ENCODE data around the gene LHX2.

LHX2 gene

DNA sequence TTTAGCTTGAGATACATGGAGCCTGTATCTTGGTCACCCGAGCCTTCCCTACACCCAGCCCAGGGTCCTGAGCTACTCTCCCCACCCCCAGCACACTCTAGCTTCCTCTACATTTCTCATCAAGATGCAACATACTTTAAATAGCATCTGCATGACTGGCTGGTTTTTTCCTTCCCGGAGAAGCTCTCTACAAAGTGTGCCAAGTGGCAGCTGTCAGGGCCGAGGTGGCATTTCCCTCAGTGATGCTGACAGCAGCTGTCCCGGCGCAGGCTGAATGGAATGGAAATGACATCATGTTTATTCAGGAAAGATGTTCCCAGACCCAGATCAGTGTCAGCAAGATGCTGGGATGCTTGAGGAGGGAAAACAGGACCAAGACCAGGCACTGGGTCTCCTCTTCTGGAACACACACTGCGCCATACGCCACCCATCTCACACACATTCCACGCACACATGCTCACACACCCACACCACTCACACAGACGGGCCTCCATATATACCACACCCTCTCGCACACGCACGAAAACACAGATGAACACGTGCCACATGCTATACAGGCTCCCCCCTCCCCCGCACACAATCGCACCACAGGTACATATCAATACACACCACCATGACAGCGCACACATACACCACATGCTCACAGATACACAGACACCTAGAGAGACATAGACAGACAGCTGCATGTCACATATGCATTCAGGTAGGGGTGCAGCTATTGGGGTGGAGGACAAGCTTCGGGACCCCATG is 67.8 kb downstream of the LHX2 start:
- DNase-seq (ENCODE audit: low spot score), result no peak
- in situ Hi-C loops (cut with MboI; ENCODE audit: low sequenced_read_pairs, unreplicated experiment), result no loop called here

DNA sequence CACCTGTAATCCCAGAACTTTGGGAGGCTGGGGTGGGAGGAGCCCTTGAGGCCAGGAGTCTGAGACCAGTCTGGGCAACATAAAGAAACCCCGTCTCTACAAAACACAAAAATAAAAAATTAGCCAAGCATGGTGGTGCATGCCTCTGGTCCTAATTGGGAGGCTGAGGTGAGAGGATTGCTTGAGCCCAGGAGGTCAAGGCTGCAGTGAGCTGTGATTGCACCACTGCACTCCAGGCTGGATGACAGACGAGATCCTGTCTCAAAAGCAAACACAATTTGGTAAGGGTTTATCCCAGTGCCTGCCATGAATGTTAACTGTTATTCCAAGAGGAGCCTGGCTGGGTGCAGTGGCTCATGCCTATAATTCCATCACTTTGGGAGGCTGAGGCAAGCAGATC is 71.1 kb downstream of the LHX2 start:
- TF ChIP-seq, protein P1, sequence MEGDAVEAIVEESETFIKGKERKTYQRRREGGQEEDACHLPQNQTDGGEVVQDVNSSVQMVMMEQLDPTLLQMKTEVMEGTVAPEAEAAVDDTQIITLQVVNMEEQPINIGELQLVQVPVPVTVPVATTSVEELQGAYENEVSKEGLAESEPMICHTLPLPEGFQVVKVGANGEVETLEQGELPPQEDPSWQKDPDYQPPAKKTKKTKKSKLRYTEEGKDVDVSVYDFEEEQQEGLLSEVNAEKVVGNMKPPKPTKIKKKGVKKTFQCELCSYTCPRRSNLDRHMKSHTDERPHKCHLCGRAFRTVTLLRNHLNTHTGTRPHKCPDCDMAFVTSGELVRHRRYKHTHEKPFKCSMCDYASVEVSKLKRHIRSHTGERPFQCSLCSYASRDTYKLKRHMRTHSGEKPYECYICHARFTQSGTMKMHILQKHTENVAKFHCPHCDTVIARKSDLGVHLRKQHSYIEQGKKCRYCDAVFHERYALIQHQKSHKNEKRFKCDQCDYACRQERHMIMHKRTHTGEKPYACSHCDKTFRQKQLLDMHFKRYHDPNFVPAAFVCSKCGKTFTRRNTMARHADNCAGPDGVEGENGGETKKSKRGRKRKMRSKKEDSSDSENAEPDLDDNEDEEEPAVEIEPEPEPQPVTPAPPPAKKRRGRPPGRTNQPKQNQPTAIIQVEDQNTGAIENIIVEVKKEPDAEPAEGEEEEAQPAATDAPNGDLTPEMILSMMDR (IDR thresholded peaks at IDR 0.05; ENCODE audit: borderline replicate concordance, control extremely low read depth, extremely low read depth, insufficient read depth, missing control alignments), result no peak
- in situ Hi-C loops (cut with MboI; ENCODE audit: low sequenced_read_pairs, unreplicated experiment), result no loop called here
- no peak for DNase-seq (ENCODE audit: low spot score)

More for the DNA sequence above, 67.8 kb downstream of the LHX2 start:
- TF ChIP-seq, protein P1 (IDR thresholded peaks at IDR 0.05; ENCODE audit: borderline replicate concordance, control extremely low read depth, extremely low read depth, insufficient read depth, missing control alignments), result no peak
